GM19397 (cell line): ENCODE results near the gene C12orf76.

Source experiments
- ATAC-seq: cut with Tn5 transposase; IDR thresholded peaks from one replicate; pipeline ENCODE4 v1.9.1; 2021; ENCODE audit warnings: mild to moderate bottlenecking, moderate library complexity; ENCODE audit not compliant: unreplicated experiment

The C12orf76 gene

DNA sequence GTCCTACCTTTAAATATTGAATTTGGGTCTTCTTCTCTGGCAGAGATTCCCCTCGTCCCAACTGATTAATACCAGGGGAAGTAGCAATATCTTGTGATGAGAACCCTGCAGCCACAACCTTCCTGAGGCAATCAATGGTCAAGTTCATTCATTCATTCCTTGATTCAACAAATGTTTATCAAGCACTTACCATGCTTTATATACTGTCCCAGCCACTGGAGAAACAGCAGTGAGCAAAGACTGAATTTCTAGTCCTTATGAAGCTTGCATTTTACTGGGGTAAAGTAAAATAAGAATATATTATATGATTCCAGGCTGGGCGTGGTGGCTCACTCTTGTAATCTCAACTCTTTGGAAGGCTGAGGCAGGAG lies 51.9 kb downstream of the C12orf76 start:
- no peak for ATAC-seq

DNA sequence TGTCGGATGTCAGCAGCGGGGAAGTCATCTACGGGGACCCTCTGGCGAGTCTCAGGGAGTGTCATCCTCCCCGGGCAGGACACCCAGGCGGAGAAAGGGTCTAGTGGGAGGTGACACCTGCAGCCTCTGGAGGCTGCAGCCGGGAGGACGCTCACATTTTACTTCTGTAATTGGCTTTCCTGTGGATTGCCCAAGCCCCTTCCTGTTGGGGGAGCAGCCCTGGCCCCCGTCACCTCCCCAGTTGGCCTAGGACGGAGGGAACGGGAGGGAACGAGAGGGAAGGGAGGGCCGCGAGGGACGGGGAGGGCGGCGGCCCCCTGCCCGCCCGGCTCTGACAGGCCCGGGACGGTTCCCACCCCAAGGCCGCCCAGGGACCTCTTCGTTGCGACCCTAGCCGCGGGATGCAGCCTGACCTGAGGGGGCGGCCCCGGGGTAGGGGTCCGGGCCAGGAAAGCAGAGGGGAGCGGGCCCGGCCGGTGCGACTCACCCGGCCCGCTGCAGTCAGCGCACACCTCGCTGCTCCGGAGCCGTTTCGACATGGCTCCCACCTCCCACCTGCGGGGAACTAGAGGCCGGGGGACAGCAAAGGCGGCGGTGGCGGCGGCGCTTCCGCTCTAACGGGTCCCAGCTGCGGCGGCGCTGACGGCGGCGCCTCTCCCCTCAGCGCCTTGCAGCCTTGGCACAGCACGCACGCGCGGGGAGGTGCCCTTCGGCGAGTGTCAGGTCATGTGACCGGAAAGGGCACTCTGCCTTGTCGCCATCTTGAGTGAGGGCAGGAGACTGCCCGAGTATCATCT lies 52.4 kb downstream of the C12orf76 start, which contains the start of gene GIT2:
Gene GIT2, minus strand, starts transcription at position 683 of the 797 bp plus-strand sequence. Its CDS starts 144 bp downstream, at position 539.
- ATAC-seq, result peak; percentile 65

- no peak for ATAC-seq
Observed at GRCh38 chr12:109995361-109995685, 53.0 kb downstream of the C12orf76 start.

DNA sequence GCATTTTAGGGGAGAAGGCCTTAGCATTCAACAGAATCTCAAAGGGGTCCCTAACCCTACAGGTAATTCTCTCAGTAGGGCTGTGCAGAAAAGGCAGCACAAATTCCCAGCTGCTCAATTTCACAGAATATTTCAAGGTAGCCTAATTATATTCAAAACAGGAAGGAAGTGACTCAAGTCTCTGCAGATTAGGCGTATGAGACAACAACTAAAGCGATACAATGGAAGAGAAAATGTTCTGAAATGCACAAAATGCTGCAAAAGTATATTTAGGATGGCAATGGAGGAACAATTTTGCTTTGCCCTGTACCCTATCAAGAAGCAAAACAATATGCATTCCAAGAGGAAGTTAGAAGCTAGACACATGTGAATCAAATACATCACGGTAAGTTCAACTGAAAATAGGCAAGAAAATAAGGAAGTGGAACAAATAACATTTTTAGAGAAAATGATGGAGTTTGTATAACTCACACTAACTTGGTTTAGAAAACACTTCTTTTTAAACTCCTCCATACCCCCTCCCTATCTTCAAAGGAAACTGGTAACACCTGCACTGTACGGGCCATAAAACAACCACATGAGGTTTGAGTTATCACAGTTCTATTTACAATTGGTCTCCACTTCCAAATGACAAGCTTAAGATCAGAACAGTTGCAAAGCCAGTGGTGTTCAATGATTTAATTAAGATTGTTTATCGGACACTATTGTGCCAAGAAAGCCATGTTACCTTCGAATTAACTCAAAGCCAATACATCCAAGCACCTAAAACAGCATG lies 53.7 kb downstream of the C12orf76 start:
- no peak for ATAC-seq

GRCh38 chr12:109993091-109993490 lies 55.2 kb downstream of the C12orf76 start:
- no peak for ATAC-seq

GRCh38 chr12:109991586-109991985 lies 56.7 kb downstream of the C12orf76 start:
- ATAC-seq, result no peak
